Panc1 (cell line): ENCODE measurements around the gene NAV1.

Experiments
- POLR2AphosphoS5 ChIP-seq: IDR thresholded peaks from 2 replicates; pipeline ENCODE4 v1.6.1; 2012; ENCODE audit warnings: mild to moderate bottlenecking, low read depth, low read length, moderate library complexity
- SIN3A ChIP-seq: IDR thresholded peaks from 2 replicates; pipeline ENCODE4 v1.6.1; 2012; ENCODE audit warnings: low read depth, mild to moderate bottlenecking, low read length, moderate library complexity, borderline replicate concordance; ENCODE audit not compliant: insufficient read depth
- TF ChIP-seq, protein P1 (sequence below): fragments of 450-650 bp; IDR thresholded peaks from 2 replicates; pipeline ENCODE4 v1.5.1; 2017; ENCODE audit warnings: mild to moderate bottlenecking

DNA sequence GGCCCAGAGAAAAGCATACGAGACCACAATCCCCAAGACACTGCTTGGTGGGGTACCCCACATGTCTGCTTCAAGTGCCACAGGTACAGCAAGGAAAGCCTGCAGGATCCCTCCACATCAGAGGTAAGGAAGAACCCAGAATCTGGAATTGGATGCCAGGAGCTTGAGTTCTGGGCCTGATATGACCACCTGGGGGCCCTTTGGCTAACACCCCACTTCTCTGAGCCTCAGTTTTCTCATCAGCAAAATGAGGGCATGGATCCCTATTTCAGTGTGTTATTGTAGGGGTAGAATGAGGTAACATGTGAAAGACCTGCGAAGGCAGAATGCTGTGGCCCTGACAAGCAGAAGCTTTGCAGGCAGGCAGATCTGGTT, 24.5 kb downstream of the NAV1 start:
- TF ChIP-seq, protein P1, sequence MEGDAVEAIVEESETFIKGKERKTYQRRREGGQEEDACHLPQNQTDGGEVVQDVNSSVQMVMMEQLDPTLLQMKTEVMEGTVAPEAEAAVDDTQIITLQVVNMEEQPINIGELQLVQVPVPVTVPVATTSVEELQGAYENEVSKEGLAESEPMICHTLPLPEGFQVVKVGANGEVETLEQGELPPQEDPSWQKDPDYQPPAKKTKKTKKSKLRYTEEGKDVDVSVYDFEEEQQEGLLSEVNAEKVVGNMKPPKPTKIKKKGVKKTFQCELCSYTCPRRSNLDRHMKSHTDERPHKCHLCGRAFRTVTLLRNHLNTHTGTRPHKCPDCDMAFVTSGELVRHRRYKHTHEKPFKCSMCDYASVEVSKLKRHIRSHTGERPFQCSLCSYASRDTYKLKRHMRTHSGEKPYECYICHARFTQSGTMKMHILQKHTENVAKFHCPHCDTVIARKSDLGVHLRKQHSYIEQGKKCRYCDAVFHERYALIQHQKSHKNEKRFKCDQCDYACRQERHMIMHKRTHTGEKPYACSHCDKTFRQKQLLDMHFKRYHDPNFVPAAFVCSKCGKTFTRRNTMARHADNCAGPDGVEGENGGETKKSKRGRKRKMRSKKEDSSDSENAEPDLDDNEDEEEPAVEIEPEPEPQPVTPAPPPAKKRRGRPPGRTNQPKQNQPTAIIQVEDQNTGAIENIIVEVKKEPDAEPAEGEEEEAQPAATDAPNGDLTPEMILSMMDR, result no peak
- TF ChIP-seq POLR2AphosphoS5 (no peak), SIN3A (no peak)
